GM11168 (cell line): ENCODE measurements around the gene CYP2J2.
"Not testable (repeated sequence)": the region's sequence is repeated elsewhere in the genome, so short reads cannot be mapped to it uniquely, and the experiment has no call there.

Source experiments
- in situ Hi-C: fragments of 300-500 bp; cut with MboI; formaldehyde crosslinking; loops from one replicate; pipeline ENCODE4 v1.12.0; 2022; ENCODE audit warnings: low sequenced_read_pairs; ENCODE audit not compliant: unreplicated experiment

Gene CYP2J2

GRCh38 chr1:59878370-59878769, 48.2 kb downstream of the CYP2J2 start:
- in situ Hi-C loops = no loop called here

DNA sequence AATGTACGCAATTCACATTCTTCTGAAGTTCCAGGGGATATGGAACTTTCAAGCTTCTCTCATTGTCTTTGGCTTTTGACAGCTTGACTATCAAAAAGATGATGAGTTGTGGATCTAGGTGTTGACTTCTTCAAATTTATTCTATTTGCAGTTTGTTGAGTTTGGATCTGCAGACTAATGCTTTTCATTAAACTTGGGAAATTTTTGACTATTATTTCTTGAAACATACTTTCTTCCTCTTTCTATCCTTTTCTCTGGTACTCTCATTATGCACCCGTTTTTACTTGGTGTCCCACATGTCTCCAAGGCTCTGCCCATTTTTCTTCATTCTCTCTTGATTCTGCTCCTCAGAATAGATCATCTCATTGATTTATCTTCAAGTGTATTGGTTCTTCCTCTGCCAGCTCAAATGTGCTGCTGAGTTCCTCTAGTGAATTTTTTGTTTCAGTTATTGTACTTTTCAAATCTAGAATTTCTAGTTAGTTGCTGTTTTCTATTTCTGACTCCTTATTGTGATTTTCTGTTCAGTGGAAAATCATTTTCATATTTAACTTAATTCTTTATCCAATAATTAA, 49.4 kb downstream of the CYP2J2 start:
- in situ Hi-C loops = no loop called here

DNA sequence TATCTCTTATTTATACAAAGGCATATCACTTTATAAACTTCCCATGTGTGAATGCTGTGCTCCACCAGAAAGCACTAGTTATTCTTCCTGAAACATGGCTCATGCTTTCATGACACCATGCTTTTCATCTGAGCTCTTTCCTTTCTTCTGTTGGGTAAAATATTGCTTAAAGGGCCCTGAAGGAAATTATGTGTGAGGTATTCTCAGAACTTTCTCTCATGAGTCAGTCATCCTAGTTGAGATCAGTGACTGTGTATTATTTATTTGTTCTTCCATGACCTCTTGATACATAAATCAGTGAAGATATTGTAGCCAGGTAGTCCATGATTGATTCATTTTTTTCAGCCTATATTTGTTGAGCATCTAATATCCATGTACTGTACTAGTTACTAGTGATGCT, 54.8 kb downstream of the CYP2J2 start:
- in situ Hi-C loops = no loop called here

GRCh38 chr1:59866462-59866861, 60.1 kb downstream of the CYP2J2 start:
- in situ Hi-C loops = no loop called here

- in situ Hi-C loops = no loop called here
Measured at GRCh38 chr1:59857679-59858354, 68.8 kb downstream of the CYP2J2 start.

DNA sequence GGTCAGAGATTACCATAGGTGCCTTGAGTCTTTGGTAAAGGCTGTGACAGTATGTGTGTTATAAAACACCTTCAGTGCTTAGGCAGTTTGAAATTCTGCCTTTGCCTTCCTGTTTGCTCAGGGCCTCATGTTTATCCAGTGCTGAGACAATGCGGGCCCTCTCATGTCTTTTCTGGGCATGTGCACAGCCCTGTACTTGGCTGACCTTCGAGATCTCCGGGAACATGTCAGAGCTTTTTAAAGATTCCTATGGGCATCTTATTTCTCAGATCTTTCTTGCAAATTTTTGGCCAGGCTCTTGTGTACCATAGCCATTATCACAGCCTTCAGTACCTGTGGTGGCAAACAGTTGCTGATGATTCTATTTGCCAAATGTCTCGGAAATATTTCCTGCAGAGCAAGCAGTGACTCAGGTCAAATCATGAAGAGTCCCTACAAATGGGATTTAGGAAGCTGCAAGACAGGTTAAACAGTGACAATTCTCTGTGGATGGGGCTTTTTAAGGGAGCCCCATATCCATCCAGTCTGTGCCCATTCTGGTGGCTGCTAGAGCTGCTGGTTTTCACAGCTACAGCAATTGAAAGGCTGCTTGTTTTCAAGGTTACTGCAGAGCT, 69.7 kb downstream of the CYP2J2 start:
- in situ Hi-C loops = no loop called here

DNA sequence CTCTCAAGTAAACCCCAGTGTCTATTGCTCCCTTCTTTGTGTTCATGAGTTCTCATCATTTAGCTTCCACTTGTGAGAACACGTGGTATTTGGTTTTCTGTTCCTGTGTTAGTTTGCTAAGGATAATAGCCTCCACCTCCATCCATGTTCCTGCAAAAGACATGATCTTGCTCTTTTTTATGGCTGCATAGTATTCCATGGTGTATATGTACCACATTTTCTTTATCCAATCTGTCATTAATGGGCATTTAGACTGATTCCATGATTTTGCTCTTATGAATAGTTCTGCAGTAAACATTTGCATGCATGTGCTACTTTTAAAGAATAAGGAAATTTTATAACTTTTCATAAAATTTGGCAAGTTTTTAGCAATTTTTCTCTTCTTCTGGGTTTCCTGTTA, 71.3 kb downstream of the CYP2J2 start:
- in situ Hi-C loops = not testable (repeated sequence)

GRCh38 chr1:59852117-59852516, 74.5 kb downstream of the CYP2J2 start:
- in situ Hi-C loops = no loop called here

GRCh38 chr1:59846895-59847282, 79.7 kb downstream of the CYP2J2 start:
- in situ Hi-C loops = no loop called here

DNA sequence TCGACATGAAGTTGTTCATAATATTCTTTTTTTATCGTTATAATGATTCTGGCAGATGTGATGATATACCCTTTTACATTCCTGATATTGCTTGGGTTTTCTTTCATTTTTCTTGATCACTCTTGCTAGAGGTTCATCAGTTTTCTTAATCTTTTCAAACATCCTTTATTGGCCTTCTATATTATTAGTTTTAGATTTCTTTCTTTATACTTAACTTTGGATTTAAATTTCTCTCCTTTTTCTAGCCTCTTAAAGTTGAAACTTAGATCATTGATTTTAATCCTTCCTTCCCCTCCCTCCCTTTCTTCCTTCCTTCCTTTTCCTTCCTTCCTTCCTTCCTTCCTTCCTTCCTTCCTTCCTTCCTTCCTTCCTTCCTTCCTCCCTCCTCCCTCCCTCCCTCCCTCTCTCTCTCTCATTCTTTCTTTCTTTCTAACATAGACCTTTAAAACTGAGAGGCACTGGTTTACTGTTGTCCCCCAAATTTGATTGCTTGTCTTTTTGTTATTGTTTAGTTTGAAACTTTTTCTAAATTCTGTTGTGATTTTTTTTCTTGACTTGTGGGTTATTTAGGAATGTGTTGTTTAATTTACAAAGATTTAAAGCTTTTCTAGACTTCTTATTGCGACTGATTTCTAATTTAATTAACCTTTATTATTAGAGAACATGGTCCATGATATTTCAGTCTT, 80.2 kb downstream of the CYP2J2 start:
- in situ Hi-C loops = no loop called here

- in situ Hi-C loops = no loop called here
Measured at GRCh38 chr1:59845091-59845490, 81.5 kb downstream of the CYP2J2 start.
